Measurements from ENCODE around the gene TNPO3. TPM values are rescaled to one million over a fixed set of nuclear protein-coding genes. Genes with fewer than 3 reads are reported as not detected.

The TNPO3 gene
- total RNA-seq, 2 experiments from 2014 or later = 58.4 to 59.3 TPM

DNA sequence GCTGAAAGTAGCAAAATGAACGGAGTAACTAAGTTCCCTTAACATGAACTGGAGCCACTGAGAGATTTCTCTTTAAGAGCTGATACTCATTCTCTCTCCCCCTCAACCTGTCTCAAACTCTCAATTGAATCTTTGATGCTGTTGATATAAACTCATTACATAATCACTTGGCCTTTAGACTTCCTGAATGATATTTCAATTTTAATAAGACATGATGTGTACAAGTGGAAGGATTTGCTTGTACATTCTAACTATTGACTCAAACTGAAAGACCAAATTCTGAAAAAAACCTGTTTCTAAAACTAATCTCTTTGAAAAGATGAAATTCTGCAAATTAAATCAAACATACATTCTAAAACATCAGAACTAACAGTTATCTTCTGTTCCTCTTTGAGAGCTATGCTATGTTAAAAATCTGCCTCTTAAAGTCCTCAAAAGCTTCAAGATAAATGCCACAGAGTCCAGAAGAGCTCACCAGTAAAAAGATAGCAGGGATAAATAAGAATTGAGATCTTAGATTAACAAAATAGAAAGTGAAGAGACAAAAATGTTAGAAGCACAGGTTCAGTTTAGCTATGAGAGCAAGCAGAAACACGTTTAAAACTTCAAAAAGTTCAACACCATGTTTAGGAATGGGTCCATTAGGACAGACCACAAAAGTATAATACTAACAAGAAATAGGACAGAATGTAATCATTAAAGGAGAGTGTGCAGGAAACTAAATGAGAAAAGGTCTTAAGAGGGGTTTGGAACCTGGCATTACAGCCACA, 46.1 kb downstream of the TNPO3 start:
- DNase-seq (no peak), ATAC-seq (peak; percentile 89)
- Mint-ChIP-seq H3K9me3 (no peaks in the 10 kb centered on the region), H3K36me3 (ENCODE audit: low read depth) (peaks cover 48% of the 10 kb centered on the region), H3K27ac (peak overlapping the region; percentile 91), H3K4me3 (peak overlapping the region; percentile 45), H3K4me1 (ENCODE audit: low read depth) (peaks cover 42% of the 10 kb centered on the region), H3K27me3 (no peaks in the 10 kb centered on the region)
- TF ChIP-seq, protein P1, sequence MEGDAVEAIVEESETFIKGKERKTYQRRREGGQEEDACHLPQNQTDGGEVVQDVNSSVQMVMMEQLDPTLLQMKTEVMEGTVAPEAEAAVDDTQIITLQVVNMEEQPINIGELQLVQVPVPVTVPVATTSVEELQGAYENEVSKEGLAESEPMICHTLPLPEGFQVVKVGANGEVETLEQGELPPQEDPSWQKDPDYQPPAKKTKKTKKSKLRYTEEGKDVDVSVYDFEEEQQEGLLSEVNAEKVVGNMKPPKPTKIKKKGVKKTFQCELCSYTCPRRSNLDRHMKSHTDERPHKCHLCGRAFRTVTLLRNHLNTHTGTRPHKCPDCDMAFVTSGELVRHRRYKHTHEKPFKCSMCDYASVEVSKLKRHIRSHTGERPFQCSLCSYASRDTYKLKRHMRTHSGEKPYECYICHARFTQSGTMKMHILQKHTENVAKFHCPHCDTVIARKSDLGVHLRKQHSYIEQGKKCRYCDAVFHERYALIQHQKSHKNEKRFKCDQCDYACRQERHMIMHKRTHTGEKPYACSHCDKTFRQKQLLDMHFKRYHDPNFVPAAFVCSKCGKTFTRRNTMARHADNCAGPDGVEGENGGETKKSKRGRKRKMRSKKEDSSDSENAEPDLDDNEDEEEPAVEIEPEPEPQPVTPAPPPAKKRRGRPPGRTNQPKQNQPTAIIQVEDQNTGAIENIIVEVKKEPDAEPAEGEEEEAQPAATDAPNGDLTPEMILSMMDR (IDR thresholded peaks at IDR 0.05) = no peak
- intact Hi-C loops (cut with micrococcal nuclease) = no loop called here
- ChIA-PET POLR2A (interaction anchor here (0.6 to 2.5 kb wide), 5 partner anchors 13 to 57 kb away, joined by 3 to 11 read pairs (median 4); partner anchors contain the start of gene TNPO3), CTCF (interaction anchor here (0.9 to 4.3 kb wide), 5 partner anchors 9 to 155 kb away, joined by 3 to 31 read pairs (median 4); no protein-coding TSS in a partner anchor)

DNA sequence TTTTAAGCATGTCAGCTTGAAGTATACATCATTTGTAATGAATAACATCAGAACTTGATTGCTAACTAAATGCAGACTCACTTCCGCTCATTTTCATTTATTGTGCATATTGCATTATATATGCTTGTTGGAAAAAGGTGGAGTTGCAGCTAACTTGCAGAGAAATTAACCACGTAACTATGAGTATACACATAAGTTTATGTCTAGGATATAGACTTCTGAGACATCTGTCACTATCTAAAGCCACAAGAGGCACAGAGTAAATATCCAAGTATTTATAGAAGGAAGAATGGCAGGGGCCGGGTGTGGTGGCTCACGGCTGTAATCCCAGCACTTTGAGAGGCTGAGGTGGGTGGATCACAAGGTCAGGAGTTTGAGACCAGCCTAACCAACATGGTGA, 47.3 kb downstream of the TNPO3 start:
- DNase-seq = no peak
- H3K4me3 Mint-ChIP-seq = no peak overlapping the region
- POLR2A ChIA-PET = interaction anchor here (1.4 to 2.5 kb wide), 2 partner anchors 47 kb away, joined by 10 to 11 read pairs; partner anchors contain the start of gene TNPO3
- H3K36me3 Mint-ChIP-seq (ENCODE audit: low read depth) = peaks cover 42% of the 10 kb centered on the region
- intact Hi-C loops (cut with micrococcal nuclease) = no loop called here
- ATAC-seq = no peak
- peaks cover 38% of the 10 kb centered on the region for H3K4me1 Mint-ChIP-seq (ENCODE audit: low read depth)
- H3K27ac Mint-ChIP-seq = peak overlapping the region; percentile 45
- no peaks in the 10 kb centered on the region for H3K9me3 Mint-ChIP-seq
- CTCF ChIA-PET = interaction anchor here (1.6 to 4.3 kb wide), 2 partner anchors 9 to 84 kb away, joined by 4 to 31 read pairs; no protein-coding TSS in a partner anchor
- H3K27me3 Mint-ChIP-seq = no peaks in the 10 kb centered on the region
- TF ChIP-seq, protein P1 (IDR thresholded peaks at IDR 0.05) = no peak

DNA sequence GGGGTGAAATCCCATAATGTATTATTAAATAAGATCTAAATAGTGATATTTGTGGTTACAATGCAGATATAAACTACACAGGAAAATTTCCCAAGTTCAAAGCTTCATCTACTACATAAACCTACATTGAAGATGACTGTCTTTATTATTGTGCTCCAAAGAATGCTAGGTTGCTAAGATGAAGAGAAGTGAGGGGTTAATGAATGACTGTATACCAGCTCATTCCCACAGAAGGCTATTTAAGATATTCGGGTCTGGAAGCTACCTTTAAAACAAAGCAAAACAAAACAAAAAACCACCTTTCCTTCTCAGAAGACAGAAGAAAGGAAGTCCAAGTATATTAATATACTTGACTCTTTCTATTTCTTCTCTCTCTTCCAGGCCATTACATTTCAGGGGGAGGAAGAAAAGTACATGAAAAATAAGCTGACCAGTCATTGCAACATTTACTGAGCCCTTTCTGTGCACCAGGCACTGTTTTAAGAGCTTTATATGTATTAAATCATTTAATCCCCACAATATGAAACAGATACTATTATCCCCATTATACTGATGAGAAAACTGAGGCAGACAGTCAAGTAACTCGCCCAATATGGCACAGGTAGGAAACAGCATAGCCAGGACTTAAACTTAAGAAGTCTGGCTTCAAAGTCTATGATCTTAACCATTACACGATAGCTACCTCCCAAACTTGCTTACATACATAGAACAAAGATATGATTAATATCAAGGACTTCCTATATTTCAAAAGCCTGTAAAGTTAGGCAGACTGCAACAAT, 48.1 kb downstream of the TNPO3 start:
- intact Hi-C loops (cut with micrococcal nuclease) = no loop called here
- H3K27ac Mint-ChIP-seq = no peak overlapping the region
- DNase-seq = no peak
- ChIA-PET POLR2A (interaction anchor here (1.3 to 1.4 kb wide), 2 partner anchors 18 to 48 kb away, joined by 6 to 10 read pairs; partner anchors contain the start of gene TNPO3), CTCF (interaction anchor here (0.6 to 4.3 kb wide), 4 partner anchors 8 to 432 kb away, joined by 3 to 31 read pairs (median 4); no protein-coding TSS in a partner anchor)
- H3K4me1 Mint-ChIP-seq (ENCODE audit: low read depth) = peaks cover 38% of the 10 kb centered on the region
- H3K9me3 Mint-ChIP-seq = no peaks in the 10 kb centered on the region
- H3K36me3 Mint-ChIP-seq (ENCODE audit: low read depth) = peaks cover 47% of the 10 kb centered on the region
- TF ChIP-seq, protein P1 (IDR thresholded peaks at IDR 0.05) = no peak
- no peak for ATAC-seq
- H3K4me3 Mint-ChIP-seq = no peak overlapping the region
- no peaks in the 10 kb centered on the region for H3K27me3 Mint-ChIP-seq

DNA sequence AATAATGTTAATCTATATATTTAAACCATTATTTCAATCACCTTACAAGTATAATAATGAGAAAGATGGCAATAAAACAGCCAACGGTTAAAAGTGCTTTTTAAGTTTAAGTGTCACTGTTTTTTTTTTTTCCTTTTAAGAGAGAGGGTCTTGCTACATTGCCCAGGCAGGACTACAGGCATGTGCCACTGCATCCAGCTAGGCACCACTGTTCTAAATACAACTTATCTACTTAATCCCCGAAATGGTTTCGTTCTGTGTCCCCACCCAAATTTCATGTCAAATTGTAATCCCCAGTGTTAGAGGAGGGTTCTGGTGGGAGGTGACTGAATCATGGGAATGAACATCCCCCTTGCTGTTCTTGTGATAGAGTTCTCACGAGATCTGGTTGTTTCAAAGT, 49.7 kb downstream of the TNPO3 start:
- Mint-ChIP-seq H3K4me1 (ENCODE audit: low read depth) (peaks cover 31% of the 10 kb centered on the region), H3K36me3 (ENCODE audit: low read depth) (peaks cover 52% of the 10 kb centered on the region), H3K4me3 (no peak overlapping the region), H3K27me3 (no peaks in the 10 kb centered on the region), H3K9me3 (no peaks in the 10 kb centered on the region), H3K27ac (no peak overlapping the region)
- intact Hi-C loops (cut with micrococcal nuclease) = no loop called here
- no peak for DNase-seq
- ChIA-PET CTCF (no interaction called here), POLR2A (no interaction called here)
- TF ChIP-seq, protein P1 (IDR thresholded peaks at IDR 0.05) = no peak
- ATAC-seq = no peak

Data from activated CD8-positive, alpha-beta T cell treated with anti-CD3 and anti-CD28 coated beads for 36 hours (primary cell).